ENCODE results near the gene DDX54.

The DDX54 gene

DNA sequence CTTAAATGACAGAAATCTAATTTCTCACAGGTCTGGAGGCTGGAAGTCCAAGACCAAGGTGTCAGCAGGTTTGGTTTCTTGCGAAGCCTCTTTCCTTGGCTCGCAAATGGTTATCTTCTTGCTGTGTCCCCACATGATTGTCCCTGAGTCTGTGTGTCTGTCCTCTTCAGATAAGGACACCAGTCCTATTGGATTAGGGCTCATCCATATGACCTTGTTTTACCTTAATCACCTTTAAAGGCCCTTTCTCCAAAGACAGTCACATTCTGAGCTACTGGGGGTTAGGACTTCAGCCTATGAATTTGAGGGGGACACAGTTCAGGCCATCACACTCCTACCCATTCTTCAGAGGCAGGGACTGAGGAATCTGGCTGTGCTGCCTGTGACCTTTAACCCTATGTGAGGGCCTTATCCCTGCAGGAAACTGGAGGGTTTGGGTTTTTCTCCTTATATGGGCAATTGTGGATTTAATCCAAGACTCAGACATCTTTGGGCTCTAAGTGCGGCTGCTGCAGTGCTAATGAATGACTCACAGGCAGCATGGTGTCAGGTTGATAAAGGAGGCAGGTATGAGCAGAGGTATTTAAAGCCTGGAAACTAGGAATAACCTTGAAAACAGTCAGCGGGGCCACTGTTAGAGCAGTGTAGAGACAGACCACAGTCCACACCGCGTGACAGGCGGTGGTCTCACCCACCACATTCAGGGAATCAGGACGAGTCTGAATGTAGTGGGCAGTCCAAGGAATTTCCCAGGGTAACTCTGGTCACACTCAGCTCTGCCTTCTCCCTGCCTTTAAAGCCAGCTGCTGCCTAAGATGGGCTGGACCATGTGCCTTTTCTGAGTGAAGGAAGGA lies 46.2 kb upstream of the DDX54 start:
- no peak overlapping the region for H3K4me3 ChIP-seq (ENCODE audit: low read depth, low read length)
- DNase-seq (ENCODE audit: low read depth): no peak
- TF ChIP-seq, protein P1, sequence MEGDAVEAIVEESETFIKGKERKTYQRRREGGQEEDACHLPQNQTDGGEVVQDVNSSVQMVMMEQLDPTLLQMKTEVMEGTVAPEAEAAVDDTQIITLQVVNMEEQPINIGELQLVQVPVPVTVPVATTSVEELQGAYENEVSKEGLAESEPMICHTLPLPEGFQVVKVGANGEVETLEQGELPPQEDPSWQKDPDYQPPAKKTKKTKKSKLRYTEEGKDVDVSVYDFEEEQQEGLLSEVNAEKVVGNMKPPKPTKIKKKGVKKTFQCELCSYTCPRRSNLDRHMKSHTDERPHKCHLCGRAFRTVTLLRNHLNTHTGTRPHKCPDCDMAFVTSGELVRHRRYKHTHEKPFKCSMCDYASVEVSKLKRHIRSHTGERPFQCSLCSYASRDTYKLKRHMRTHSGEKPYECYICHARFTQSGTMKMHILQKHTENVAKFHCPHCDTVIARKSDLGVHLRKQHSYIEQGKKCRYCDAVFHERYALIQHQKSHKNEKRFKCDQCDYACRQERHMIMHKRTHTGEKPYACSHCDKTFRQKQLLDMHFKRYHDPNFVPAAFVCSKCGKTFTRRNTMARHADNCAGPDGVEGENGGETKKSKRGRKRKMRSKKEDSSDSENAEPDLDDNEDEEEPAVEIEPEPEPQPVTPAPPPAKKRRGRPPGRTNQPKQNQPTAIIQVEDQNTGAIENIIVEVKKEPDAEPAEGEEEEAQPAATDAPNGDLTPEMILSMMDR (IDR thresholded peaks at IDR 0.05; ENCODE audit: control insufficient read depth, extremely low read depth, insufficient read depth): no peak

DNA sequence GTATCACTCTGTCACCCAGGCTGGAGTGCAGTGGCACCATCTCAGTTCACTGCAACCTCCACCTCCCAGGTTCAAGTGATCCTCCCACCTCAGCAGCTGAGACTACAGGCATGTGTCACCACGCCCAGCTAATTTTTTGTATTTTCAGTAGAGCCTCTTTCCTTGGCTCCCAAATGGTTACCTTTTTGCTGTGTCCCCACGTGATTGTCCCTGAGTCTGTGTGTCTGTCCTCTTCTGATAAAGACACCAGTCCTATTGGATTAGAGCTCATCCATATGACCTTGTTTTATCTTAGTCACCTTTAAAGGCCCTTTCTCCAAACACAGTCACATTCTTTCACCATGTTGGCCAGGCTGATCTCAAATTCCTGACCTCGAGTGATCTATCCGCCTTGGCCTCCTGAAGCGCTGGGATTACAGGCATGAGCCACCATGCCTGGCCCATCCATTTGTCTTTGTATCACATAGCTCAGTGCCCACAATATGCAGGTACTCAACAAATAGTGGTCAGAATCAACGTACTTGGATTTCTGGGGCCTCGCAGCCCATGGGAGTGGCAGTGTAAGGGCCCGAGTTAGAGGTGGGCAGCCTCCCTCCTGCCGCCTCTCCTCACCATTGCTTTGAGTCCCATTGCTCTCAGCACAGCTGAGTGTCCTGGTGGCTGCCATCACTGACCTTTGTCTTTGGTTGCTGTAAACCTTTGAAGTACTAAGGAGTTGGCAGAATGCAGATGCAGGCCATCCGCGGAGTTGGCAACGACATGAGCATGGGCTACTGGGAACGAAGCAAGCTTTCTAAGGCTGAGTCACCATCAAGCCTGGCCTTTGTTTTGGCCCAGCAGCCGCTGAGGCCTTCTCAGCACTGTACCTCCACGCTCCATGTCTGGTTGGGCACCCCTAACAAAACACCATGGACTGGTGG lies 45.3 kb upstream of the DDX54 start:
- H3K4me3 ChIP-seq (ENCODE audit: low read depth, low read length): no peak overlapping the region
- TF ChIP-seq, protein P1 (IDR thresholded peaks at IDR 0.05; ENCODE audit: control insufficient read depth, extremely low read depth, insufficient read depth): no peak
- DNase-seq (ENCODE audit: low read depth): no peak

DNA sequence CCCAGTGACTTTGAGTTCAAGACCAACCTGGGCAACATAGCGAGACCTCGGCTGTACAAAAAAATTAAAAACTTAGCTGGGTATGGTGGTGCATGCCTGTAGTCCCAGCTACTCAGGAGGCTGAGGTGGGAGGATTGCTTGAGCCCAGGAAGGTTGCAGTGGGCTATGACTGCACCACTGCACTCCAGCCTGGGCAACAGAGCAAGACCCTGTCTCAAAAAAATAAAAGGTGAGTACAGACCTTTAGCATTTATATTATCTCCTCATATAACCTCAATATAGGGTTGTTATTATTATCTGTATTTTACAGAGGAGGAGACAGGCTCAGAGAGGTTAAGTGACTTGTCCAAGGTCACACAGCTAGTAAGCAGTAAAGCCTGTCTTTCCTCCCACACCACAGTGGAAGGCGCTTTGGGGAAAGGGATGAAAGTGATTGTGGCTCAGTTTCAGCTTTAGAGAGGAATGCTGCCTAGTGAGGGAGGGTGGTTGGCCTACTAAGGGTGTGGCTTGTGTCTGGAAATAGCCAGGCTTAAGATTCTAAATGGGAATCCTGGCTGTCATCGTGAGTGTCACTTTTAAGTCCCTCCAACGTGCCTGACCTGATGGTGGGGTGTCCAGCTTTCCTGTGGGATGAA lies 43.2 kb upstream of the DDX54 start:
- DNase-seq (ENCODE audit: low read depth): no peak
- TF ChIP-seq, protein P1 (IDR thresholded peaks at IDR 0.05; ENCODE audit: control insufficient read depth, extremely low read depth, insufficient read depth): no peak
- H3K4me3 ChIP-seq (ENCODE audit: low read depth, low read length): no peak overlapping the region

DNA sequence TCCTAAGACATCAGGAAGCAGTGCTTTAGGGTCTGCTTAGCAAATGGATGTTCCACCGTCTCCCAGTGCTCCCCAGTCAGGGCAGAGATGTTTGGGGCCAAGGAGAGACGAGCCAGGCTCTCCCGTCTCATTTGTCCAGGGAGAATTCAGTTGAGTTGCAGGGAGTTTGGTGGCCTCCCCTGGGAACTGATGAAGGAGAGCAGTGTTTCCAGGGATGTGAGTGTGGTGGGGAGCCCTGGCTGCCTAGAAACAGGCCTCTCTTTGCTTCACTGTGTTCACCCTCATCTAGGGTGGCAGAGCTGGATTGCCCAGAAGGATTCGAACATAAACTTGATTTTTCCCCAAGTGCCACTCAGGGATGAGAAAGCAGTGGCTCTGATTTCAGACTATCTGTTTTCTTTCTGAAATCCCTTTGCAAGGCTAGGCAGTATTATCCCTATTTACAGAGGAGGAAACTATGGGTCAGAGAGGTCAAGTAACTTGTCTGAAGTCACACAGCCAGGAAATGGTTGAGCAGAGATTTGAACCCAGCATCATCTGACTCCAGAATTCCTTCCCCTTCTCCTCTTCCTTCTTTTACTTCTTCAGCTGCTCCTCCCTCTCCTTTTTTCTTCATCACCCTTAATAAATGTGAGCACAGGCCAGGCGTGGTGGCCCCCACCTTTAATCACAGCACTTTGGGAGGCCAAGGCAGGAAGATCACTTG lies 42.6 kb upstream of the DDX54 start:
- no peak for DNase-seq (ENCODE audit: low read depth)
- TF ChIP-seq, protein P1 (IDR thresholded peaks at IDR 0.05; ENCODE audit: control insufficient read depth, extremely low read depth, insufficient read depth): no peak
- H3K4me3 ChIP-seq (ENCODE audit: low read depth, low read length): no peak overlapping the region

DNA sequence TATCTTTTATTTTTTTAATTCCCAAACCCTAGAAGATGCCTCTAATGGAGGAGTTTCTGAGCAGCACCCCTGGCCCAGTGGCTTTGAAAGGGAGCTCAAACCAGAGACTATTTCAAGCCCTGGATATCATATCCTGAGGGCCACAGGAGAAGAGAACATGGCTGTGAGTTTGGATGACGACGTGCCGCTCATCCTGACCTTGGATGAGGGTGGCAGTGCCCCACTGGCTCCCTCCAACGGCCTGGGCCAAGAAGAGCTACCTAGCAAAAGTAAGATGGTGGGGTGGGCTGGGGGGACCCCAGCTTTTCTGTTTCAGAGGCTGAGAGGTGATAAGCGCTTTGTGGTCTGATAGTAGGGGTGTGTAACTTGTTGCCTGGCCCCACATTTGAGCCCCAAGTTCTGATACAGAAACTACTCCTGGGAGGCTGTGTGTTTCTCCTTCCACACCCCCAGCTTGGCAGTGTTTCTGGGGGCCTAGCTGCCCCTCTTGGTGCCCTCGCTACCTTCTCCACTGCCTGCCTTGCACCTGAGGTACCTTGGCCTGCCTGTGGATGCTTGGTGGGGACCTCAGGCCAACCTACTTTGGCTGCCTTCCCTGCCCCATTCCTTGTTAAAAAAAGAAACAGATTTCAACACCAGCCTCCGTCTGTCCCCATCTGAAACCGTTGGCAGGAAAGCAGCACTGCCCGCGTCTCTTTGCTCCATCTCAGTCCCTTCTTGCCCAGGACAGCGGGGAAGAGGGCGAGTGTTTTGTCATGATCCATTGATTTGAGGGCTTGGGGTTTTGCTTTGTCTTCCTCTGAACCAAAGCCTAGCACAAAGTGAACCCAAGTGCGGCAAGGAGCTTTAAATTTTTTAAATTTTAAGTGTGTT lies 41.7 kb upstream of the DDX54 start:
- TF ChIP-seq, protein P1 (IDR thresholded peaks at IDR 0.05; ENCODE audit: control insufficient read depth, extremely low read depth, insufficient read depth): no peak
- no peak overlapping the region for H3K4me3 ChIP-seq (ENCODE audit: low read depth, low read length)
- DNase-seq (ENCODE audit: low read depth): no peak

All from LNCaP clone FGC (cell line).